GM12878 (cell line): ENCODE results near the gene HSP90AB1. TPM values are rescaled to one million over a fixed set of nuclear protein-coding genes. Genes with fewer than 3 reads are reported as not detected.

Experiments used
- CEBPZ ChIP-seq: fragments of 150-350 bp; IDR thresholded peaks from 2 replicates; pipeline ENCODE4 v1.6.1; 2016; ENCODE audit warnings: low read depth, low read length
- IRF5 ChIP-seq: fragments of 450-650 bp; IDR thresholded peaks from 2 replicates; pipeline ENCODE4 v1.6.1; 2017; ENCODE audit warnings: borderline replicate concordance
- RAD21 ChIP-seq: IDR thresholded peaks from 2 replicates; pipeline ENCODE4 v1.6.1; 2011; ENCODE audit warnings: mild to moderate bottlenecking, low read depth, low read length, moderate library complexity; ENCODE audit not compliant: insufficient read depth
- RB1 ChIP-seq: fragments of 450-650 bp; formaldehyde crosslinking; IDR thresholded peaks from 2 replicates; pipeline ENCODE4 v1.6.1; 2017; ENCODE audit warnings: mild to moderate bottlenecking, borderline replicate concordance
- REST ChIP-seq: IDR thresholded peaks from 2 replicates; pipeline ENCODE4 v1.6.1; 2012; ENCODE audit warnings: mild to moderate bottlenecking, low read depth, low read length
- SP1 ChIP-seq: IDR thresholded peaks from one replicate; pipeline ENCODE4 v1.6.1; 2011; ENCODE audit warnings: low read depth, low read length
- STAT3 ChIP-seq: IDR thresholded peaks from 2 replicates; pipeline ENCODE4 v1.6.1; 2011; ENCODE audit warnings: low read depth, low read length, improper control_type of control experiment
- ZBTB11 ChIP-seq: fragments of 450-650 bp; formaldehyde crosslinking; IDR thresholded peaks from 2 replicates; pipeline ENCODE4 v1.5.0; 2022; ENCODE audit warnings: mild to moderate bottlenecking, missing genetic modification characterization
- ZBTB4 ChIP-seq: fragments of 450-650 bp; formaldehyde crosslinking; IDR thresholded peaks from 2 replicates; pipeline ENCODE4 v1.4.0; 2022; ENCODE audit warnings: mild to moderate bottlenecking, moderate library complexity
- ZNF24 ChIP-seq: fragments of 450-650 bp; IDR thresholded peaks from 2 replicates; pipeline ENCODE4 v1.6.1; 2017; ENCODE audit warnings: antibody characterized with exemption, mild to moderate bottlenecking
- ZNF274 ChIP-seq: IDR thresholded peaks from one replicate; pipeline ENCODE4 v1.8.0; 2011; ENCODE audit not compliant: insufficient read length, insufficient read depth
- ZNF384 ChIP-seq: IDR thresholded peaks from 2 replicates; pipeline ENCODE4 v1.6.1; 2012; ENCODE audit warnings: low read depth, mild to moderate bottlenecking, low read length, improper control_type of control experiment, borderline replicate concordance
- ZZZ3 ChIP-seq: IDR thresholded peaks from 2 replicates; pipeline ENCODE4 v1.6.1; 2011; ENCODE audit warnings: low read depth; ENCODE audit not compliant: control insufficient read depth, insufficient read length
- polyA plus RNA-seq, 11 experiments: library from polyadenylated mRNA; depleted of rRNA in 4 of 11; unstranded in 6 of 11; stranded (reverse) in 5 of 11; fragments of >200 nt; fragmentation: Nextera tagmentation in 4 of 11; fragmentation: Illumina TruSeq in 1 of 11; extraction: Ambion mirVana in 4 of 11; extraction: Trizol in 1 of 11; gene quantifications; 1 replicate in 1 of 11; 2 replicates in 10 of 11; pipeline versions ENCODE4 v1.2.1 to v1.2.3, GENCODE V29; 2011 to 2016; ENCODE audit warnings: inconsistent platforms in 2 of 11, missing spikeins in 2 of 11, low read depth in 1 of 11
- total RNA-seq, 4 experiments: library from RNA; depleted of rRNA in 3 of 4; stranded (reverse); fragments of >200 nt in 3 of 4; fragmentation: Illumina TruSeq in 1 of 4; extraction: Trizol in 1 of 4; gene quantifications; 2 replicates each; pipeline versions ENCODE4 v1.2.1 to v1.2.3, GENCODE V29; 2013 to 2021

Gene HSP90AB1
- total and polyA plus RNA-seq, 10 of the 15 experiments (the other 5 are each of a cell fraction or from before 2014, with no cell fraction given), result 988 to 1,682 (median 1,146) TPM

GRCh38 chr6:44223319-44224028 is 23.4 kb upstream of the HSP90AB1 start, which contains the start of gene SLC29A1 (continued):
- TF ChIP-seq REST (no peak), CEBPZ (no peak), RAD21 (no peak), ZNF274 (no peak), RB1 (no peak; the same call in 1 of the 2 replicates), ZNF24 (no peak), ZZZ3 (no peak), ZNF384 (no peak), ZBTB4 (CRISPR knock-in tag) (no peak), STAT3 (no peak), IRF5 (no peak), SP1 (no peak), ZBTB11 (CRISPR knock-in tag) (no peak)
